ENCODE data around the gene HSP90AA1. TPM values are rescaled to one million over a fixed set of nuclear protein-coding genes. Genes with fewer than 3 reads are reported as not detected.

HSP90AA1 gene
- total RNA-seq, 4 donors from 2014 or later, result 227 to 609 (median 488) TPM

GRCh38 chr14:102125546-102125945, 38.7 kb upstream of the HSP90AA1 start:
- Histone ChIP-seq H3K27me3 (no peaks in the 10 kb centered on the region), H3K4me1 (no peaks in the 10 kb centered on the region), H3K4me3 (no peak overlapping the region), H3K36me3 (no peaks in the 10 kb centered on the region), H3K27ac (no peak overlapping the region), H3K9me3 (no peaks in the 10 kb centered on the region)
- ATAC-seq (no peak), DNase-seq (no peak)
- in situ Hi-C loops (cut with MboI; ENCODE audit: low sequenced_read_pairs in 4 of 4), result loop anchor here in 1 of 4 donors (25.0 kb wide), 1 partner anchor 187 kb away; the partner anchor contains the start of genes MOK and ZNF839
- TF ChIP-seq CTCF (IDR thresholded peaks at IDR 0.05 in 4 of 5, conservative IDR thresholded peaks at IDR 0.05 in 1 of 5) (no peak), POLR2A (IDR thresholded peaks at IDR 0.05) (no peak)
- intact Hi-C loops (cut with DNase I; ENCODE audit: low total_unique reads), result no loop called here

- TF ChIP-seq POLR2A (IDR thresholded peaks at IDR 0.05) (no peak), CTCF (IDR thresholded peaks at IDR 0.05 in 4 of 5, conservative IDR thresholded peaks at IDR 0.05 in 1 of 5) (no peak)
- no peak overlapping the region for H3K27ac ChIP-seq
- H3K36me3 ChIP-seq, result no peaks in the 10 kb centered on the region
- intact Hi-C loops (cut with DNase I; ENCODE audit: low total_unique reads) (no loop called here), in situ Hi-C loops (cut with MboI; ENCODE audit: low sequenced_read_pairs in 4 of 4) (no loop called here)
- no peaks in the 10 kb centered on the region for H3K27me3 ChIP-seq
- ATAC-seq (no peak), DNase-seq (no peak)
- no peaks in the 10 kb centered on the region for H3K9me3 ChIP-seq
- H3K4me1 ChIP-seq, result no peaks in the 10 kb centered on the region
- no peak overlapping the region for H3K4me3 ChIP-seq
Measured at GRCh38 chr14:102124419-102124818, 37.6 kb upstream of the HSP90AA1 start.

GRCh38 chr14:102121567-102121966, 34.7 kb upstream of the HSP90AA1 start:
- in situ Hi-C loops (cut with MboI; ENCODE audit: low sequenced_read_pairs in 4 of 4) (no loop called here), intact Hi-C loops (cut with DNase I; ENCODE audit: low total_unique reads) (no loop called here)
- Histone ChIP-seq H3K36me3 (no peaks in the 10 kb centered on the region), H3K27me3 (no peaks in the 10 kb centered on the region), H3K4me1 (no peaks in the 10 kb centered on the region), H3K4me3 (no peak overlapping the region), H3K27ac (no peak overlapping the region), H3K9me3 (no peaks in the 10 kb centered on the region)
- no peak for DNase-seq
- TF ChIP-seq POLR2A (IDR thresholded peaks at IDR 0.05) (no peak), CTCF (IDR thresholded peaks at IDR 0.05 in 4 of 5, conservative IDR thresholded peaks at IDR 0.05 in 1 of 5) (no peak)
- no peak for ATAC-seq

- ATAC-seq (no peak), DNase-seq (no peak)
- Histone ChIP-seq H3K4me3 (no peak overlapping the region), H3K27ac (no peak overlapping the region), H3K27me3 (no peaks in the 10 kb centered on the region), H3K36me3 (no peaks in the 10 kb centered on the region), H3K4me1 (no peaks in the 10 kb centered on the region), H3K9me3 (no peaks in the 10 kb centered on the region)
- in situ Hi-C loops (cut with MboI; ENCODE audit: low sequenced_read_pairs in 4 of 4) (no loop called here), intact Hi-C loops (cut with DNase I; ENCODE audit: low total_unique reads) (no loop called here)
- TF ChIP-seq POLR2A (IDR thresholded peaks at IDR 0.05) (no peak), CTCF (IDR thresholded peaks at IDR 0.05 in 4 of 5, conservative IDR thresholded peaks at IDR 0.05 in 1 of 5) (no peak)
Measured at GRCh38 chr14:102120888-102121287, 34.0 kb upstream of the HSP90AA1 start.

- Histone ChIP-seq H3K4me1 (no peaks in the 10 kb centered on the region), H3K27me3 (no peaks in the 10 kb centered on the region), H3K4me3 (no peak overlapping the region), H3K9me3 (no peaks in the 10 kb centered on the region), H3K27ac (no peak overlapping the region), H3K36me3 (no peaks in the 10 kb centered on the region)
- no peak for ATAC-seq
- DNase-seq, result no peak
- intact Hi-C loops (cut with DNase I; ENCODE audit: low total_unique reads), result no loop called here
- in situ Hi-C loops (cut with MboI; ENCODE audit: low sequenced_read_pairs in 4 of 4), result no loop called here
- TF ChIP-seq CTCF (IDR thresholded peaks at IDR 0.05 in 4 of 5, conservative IDR thresholded peaks at IDR 0.05 in 1 of 5), result no peak
- TF ChIP-seq POLR2A (IDR thresholded peaks at IDR 0.05), result no peak
Measured at GRCh38 chr14:102117852-102118251, 31.0 kb upstream of the HSP90AA1 start.

Measured in gastrocnemius medialis (tissue), 4 donors.